Brain microvascular endothelial cell (primary cell): ENCODE results near the gene BCAS1.

ENCODE experiments used
- DNase-seq: peaks from one replicate; pipeline ENCODE4 v3.0.0-alpha.2; 2020
- H3K27ac ChIP-seq: fragments of 250-450 bp; sonication (Bioruptor Pico); 2 replicates; pipeline ENCODE4 v1.5.1; 2020; ENCODE audit warnings: mild to moderate bottlenecking, moderate library complexity
- H3K27me3 ChIP-seq: fragments of 250-450 bp; sonication (Bioruptor Pico); replicated peaks from 2 replicates; pipeline ENCODE4 v1.5.1; 2020; ENCODE audit warnings: mild to moderate bottlenecking
- H3K36me3 ChIP-seq: fragments of 250-450 bp; sonication (Bioruptor Pico); replicated peaks from 2 replicates; pipeline ENCODE4 v1.5.1; 2020; ENCODE audit warnings: mild to moderate bottlenecking
- H3K4me3 ChIP-seq: 2 replicates; pipeline ENCODE4 v1.5.1; 2011; ENCODE audit warnings: low read depth, mild to moderate bottlenecking, control low read depth, low read length, moderate library complexity
- CTCF ChIP-seq: IDR thresholded peaks from 2 replicates; pipeline ENCODE4 v1.5.1; 2011; ENCODE audit warnings: low read depth, mild to moderate bottlenecking, moderate library complexity, low read length, control low read depth, inconsistent platforms; ENCODE audit errors: missing control alignments
- in situ Hi-C: cut with HindIII; loops from 2 replicates; pipeline ENCODE4 v1.10.0; 2017; ENCODE audit warnings: low sequenced_read_pairs, low pct_ligation_motif_present

Gene BCAS1

GRCh38 chr20:53994088-53994487 is 76.3 kb downstream of the BCAS1 start:
- Histone ChIP-seq H3K27me3 (no peaks in the 10 kb centered on the region), H3K4me3 (no peak overlapping the region), H3K27ac (no peak overlapping the region), H3K36me3 (no peaks in the 10 kb centered on the region)
- no peak for TF ChIP-seq CTCF
- in situ Hi-C loops: no loop called here
- DNase-seq: no peak

- in situ Hi-C loops: no loop called here
Observed at GRCh38 chr20:53993310-53993709, 77.1 kb downstream of the BCAS1 start.

GRCh38 chr20:53990768-53991450 is 79.5 kb downstream of the BCAS1 start:
- in situ Hi-C loops: no loop called here
- no peak for DNase-seq
- Histone ChIP-seq H3K36me3 (no peaks in the 10 kb centered on the region), H3K27me3 (no peaks in the 10 kb centered on the region), H3K4me3 (no peak overlapping the region), H3K27ac (no peak overlapping the region)
- no peak for TF ChIP-seq CTCF

More at GRCh38 chr20:53993310-53993709, 77.1 kb downstream of the BCAS1 start:
- TF ChIP-seq CTCF: no peak
- no peak for DNase-seq
- H3K27ac ChIP-seq: no peak overlapping the region
- no peaks in the 10 kb centered on the region for H3K36me3 ChIP-seq
- H3K27me3 ChIP-seq: no peaks in the 10 kb centered on the region
- H3K4me3 ChIP-seq: no peak overlapping the region

- Histone ChIP-seq H3K27me3 (no peaks in the 10 kb centered on the region), H3K4me3 (no peak overlapping the region), H3K36me3 (no peaks in the 10 kb centered on the region), H3K27ac (no peak overlapping the region)
- in situ Hi-C loops: no loop called here
- no peak for DNase-seq
- no peak for TF ChIP-seq CTCF
Observed at GRCh38 chr20:53990003-53990402, 80.4 kb downstream of the BCAS1 start.

- Histone ChIP-seq H3K36me3 (no peaks in the 10 kb centered on the region), H3K27me3 (no peaks in the 10 kb centered on the region), H3K4me3 (no peak overlapping the region), H3K27ac (no peak overlapping the region)
- TF ChIP-seq CTCF: no peak
- DNase-seq: no peak
- in situ Hi-C loops: no loop called here
Observed at GRCh38 chr20:53989401-53989800, 81.0 kb downstream of the BCAS1 start.
